OCI-LY3 (cell line): ENCODE results near the gene MSI2.
A peak's percentile ranks its signal among the peaks of the same experiment; 100 is the strongest.

Experiments
- H2AFZ ChIP-seq: fragments of 200-600, 300-600 bp; shearing (Covaris generic); 2 replicates; pipeline ENCODE4 v1.6.0; 2014; ENCODE audit warnings: antibody characterized with exemption, low read depth, low read length
- H3K27ac ChIP-seq: fragments of 200-600, 300-600 bp; sonication (generic); 2 replicates; pipeline ENCODE4 v1.5.1; 2014; ENCODE audit warnings: mild to moderate bottlenecking, low read length, moderate library complexity, mixed read lengths
- H3K27me3 ChIP-seq: fragments of 200-600, 300-600 bp; sonication (generic); 2 replicates; pipeline ENCODE4 v1.6.1; 2014; ENCODE audit warnings: low read depth, low read length, mixed read lengths
- H3K36me3 ChIP-seq: fragments of 200-600, 300-600 bp; sonication (generic); replicated peaks from 2 replicates; pipeline ENCODE3; 2014; ENCODE audit warnings: low read depth, low read length, mixed read lengths
- H3K4me1 ChIP-seq: fragments of 300-600, 200-600 bp; sonication (generic); 2 replicates; pipeline ENCODE4 v1.6.1; 2014; ENCODE audit warnings: low read length, mixed read lengths
- H3K4me2 ChIP-seq: fragments of 200-600, 300-600 bp; sonication (generic); 2 replicates; pipeline ENCODE4 v1.6.1; 2014; ENCODE audit warnings: low read length, mixed read lengths
- H3K4me3 ChIP-seq: fragments of 300-600, 200-600 bp; sonication (generic); 2 replicates; pipeline ENCODE4 v1.5.1; 2014; ENCODE audit warnings: antibody characterized with exemption, mild to moderate bottlenecking, low read length, moderate library complexity
- H3K79me2 ChIP-seq: fragments of 300-600, 200-600 bp; shearing (Covaris generic); 2 replicates; pipeline ENCODE4 v1.6.1; 2014; ENCODE audit warnings: mild to moderate bottlenecking, low read length, mixed read lengths
- H3K9ac ChIP-seq: fragments of 300-600, 200-600 bp; shearing (Covaris generic); 2 replicates; pipeline ENCODE4 v1.6.0; 2014; ENCODE audit warnings: mild to moderate bottlenecking, low read length, moderate library complexity
- H3K9me3 ChIP-seq: fragments of 200-600, 300-600 bp; shearing (Covaris generic); 2 replicates; pipeline ENCODE4 v1.6.1; 2014; ENCODE audit warnings: low read length, mixed read lengths; ENCODE audit not compliant: insufficient read depth
- H4K20me1 ChIP-seq: fragments of 200-600, 300-600 bp; sonication (generic); 2 replicates; pipeline ENCODE4 v1.6.1; 2016; ENCODE audit warnings: low read length, mixed read lengths; ENCODE audit not compliant: insufficient read depth
- EZH2phosphoT487 ChIP-seq: fragments of 200-600 bp; shearing (Covaris generic); IDR thresholded peaks from 2 replicates; pipeline ENCODE4 v1.6.1; 2018; ENCODE audit warnings: antibody characterized with exemption, mixed run types, low read depth
- TF ChIP-seq, protein P1 (sequence below): fragments of 200-600, 300-600 bp; sonication (generic); IDR thresholded peaks from 2 replicates; pipeline ENCODE4 v1.5.1; 2014; ENCODE audit warnings: antibody characterized with exemption, low read length, low read depth

The MSI2 gene

DNA sequence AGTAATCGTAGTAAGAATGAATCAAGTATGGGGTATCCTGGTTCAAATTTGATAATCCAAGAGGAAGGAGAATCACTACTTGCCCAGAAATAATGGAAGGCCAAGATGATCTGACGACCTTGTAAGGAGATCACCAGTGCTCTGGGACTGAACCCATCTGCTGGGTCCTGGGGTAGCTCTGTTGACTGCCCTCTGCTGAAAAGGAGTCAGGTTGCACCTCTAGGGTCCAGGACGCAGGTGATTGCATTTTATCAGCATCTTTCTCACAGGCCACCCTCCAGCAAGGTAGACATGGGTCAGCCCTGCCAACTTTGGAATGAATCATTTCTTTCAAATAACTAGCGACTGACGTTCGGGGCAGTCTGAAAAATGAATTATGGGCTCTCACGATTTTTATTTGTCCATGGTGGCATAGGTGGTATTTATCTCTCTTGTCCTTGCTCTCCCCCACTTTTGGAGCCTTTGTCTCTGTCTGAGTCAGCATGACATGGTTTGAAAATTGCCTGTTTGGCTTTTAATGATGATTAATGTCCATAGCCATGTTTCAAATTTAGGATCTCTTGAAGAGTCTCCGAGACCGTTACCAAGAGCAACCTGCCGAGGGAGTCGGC, 163.7 kb downstream of the MSI2 start:
- Histone ChIP-seq H3K27ac (no peak overlapping the region), H3K4me1 (peaks cover 21% of the 10 kb centered on the region), H3K4me3 (no peak overlapping the region), H4K20me1 (peaks cover 11% of the 10 kb centered on the region), H3K36me3 (peaks cover 3% of the 10 kb centered on the region), H3K79me2 (peaks cover 9% of the 10 kb centered on the region; the same call in 1 of the 2 replicates), H3K4me2 (no peak overlapping the region), H2AFZ (no peak overlapping the region), H3K27me3 (no peaks in the 10 kb centered on the region), H3K9me3 (no peaks in the 10 kb centered on the region), H3K9ac (no peak overlapping the region)
- no peak for TF ChIP-seq EZH2phosphoT487
- TF ChIP-seq, protein P1, sequence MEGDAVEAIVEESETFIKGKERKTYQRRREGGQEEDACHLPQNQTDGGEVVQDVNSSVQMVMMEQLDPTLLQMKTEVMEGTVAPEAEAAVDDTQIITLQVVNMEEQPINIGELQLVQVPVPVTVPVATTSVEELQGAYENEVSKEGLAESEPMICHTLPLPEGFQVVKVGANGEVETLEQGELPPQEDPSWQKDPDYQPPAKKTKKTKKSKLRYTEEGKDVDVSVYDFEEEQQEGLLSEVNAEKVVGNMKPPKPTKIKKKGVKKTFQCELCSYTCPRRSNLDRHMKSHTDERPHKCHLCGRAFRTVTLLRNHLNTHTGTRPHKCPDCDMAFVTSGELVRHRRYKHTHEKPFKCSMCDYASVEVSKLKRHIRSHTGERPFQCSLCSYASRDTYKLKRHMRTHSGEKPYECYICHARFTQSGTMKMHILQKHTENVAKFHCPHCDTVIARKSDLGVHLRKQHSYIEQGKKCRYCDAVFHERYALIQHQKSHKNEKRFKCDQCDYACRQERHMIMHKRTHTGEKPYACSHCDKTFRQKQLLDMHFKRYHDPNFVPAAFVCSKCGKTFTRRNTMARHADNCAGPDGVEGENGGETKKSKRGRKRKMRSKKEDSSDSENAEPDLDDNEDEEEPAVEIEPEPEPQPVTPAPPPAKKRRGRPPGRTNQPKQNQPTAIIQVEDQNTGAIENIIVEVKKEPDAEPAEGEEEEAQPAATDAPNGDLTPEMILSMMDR = no peak

DNA sequence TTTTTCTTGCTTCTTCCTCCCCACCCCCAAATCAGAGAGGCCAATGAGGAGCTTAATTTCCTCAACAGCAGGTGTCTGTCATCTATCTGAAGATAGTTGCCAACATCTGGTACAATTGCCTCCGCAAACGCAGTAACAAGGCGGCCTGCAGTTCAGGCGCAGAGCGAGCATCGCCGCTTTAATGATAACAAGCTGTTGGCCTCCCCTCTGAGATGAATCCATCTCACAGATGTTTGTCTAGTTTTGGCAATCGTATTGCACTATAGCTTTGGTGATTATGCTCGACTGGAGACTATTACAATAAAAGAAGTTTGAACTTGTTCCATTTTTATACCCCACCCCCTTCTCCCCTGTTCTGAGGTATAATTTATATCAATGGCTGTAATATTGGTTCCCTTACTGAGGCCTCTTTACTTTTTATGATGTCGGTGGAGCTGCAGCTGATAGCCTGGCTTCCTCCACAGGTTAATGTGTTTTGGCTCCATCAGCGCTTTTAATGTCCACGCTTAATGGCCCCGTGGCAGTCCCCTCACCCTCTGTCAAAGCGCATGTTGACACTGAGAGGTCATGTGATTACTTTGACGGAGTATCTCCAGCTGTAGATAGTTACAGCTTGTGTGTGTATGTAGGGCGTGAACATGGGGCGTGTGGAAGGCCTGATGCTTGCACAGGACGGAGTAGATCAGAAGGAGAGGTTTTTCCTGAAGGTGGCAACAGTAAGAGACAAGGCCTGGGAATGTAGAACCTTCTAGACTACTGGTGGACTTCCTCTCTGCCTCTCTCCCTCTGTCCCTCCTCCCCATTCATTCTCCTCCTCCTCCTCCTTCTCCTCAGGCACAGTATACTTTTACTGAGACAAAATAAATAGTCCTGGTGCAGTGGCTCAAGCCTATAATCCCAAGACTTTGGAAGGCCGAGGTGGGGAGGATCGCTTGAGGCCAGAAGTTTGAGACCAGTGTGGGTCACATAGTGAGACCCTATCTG, 164.7 kb downstream of the MSI2 start:
- H3K4me2 ChIP-seq = no peak overlapping the region
- TF ChIP-seq, protein P1 = no peak
- no peak for TF ChIP-seq EZH2phosphoT487
- H3K4me3 ChIP-seq = no peak overlapping the region
- peaks cover 24% of the 10 kb centered on the region for H3K4me1 ChIP-seq
- no peak overlapping the region for H2AFZ ChIP-seq
- H3K9me3 ChIP-seq = no peaks in the 10 kb centered on the region
- peaks cover 2% of the 10 kb centered on the region for H3K36me3 ChIP-seq
- no peaks in the 10 kb centered on the region for H3K27me3 ChIP-seq
- peaks cover 9% of the 10 kb centered on the region; the same call in 1 of the 2 replicates for H3K79me2 ChIP-seq
- H3K9ac ChIP-seq = no peak overlapping the region
- peaks cover 6% of the 10 kb centered on the region; the same call in 1 of the 2 replicates for H4K20me1 ChIP-seq
- no peak overlapping the region for H3K27ac ChIP-seq

DNA sequence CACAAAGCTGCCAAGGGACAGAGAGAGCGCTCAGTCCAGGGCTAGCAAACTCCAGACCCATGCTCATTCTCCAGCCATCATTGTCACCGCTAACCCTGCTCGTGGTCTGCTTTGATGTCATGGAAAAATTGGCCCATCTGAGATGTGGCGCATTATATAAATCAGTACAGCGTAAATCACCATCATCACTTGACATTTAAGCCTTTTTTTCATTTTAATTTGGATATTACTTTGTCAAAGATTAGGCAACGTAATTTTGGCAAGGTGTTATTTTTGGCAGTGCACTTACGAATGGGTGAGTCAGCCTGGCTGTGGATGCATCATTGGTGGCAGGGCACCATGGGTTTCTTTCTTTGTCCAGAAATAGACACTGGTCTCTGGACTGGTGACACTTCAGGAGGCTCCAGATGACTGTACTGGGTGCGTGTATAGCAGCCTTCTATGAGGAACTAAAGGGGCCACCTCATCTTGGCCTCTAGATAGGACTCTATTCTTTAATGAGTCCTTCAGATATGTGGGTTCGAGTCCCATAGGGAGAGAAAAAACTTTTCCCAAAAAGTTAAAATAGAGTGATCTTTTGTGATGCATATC, 166.3 kb downstream of the MSI2 start:
- peaks cover 12% of the 10 kb centered on the region for H3K79me2 ChIP-seq
- H3K9ac ChIP-seq = no peak overlapping the region

More for the DNA sequence above, 166.3 kb downstream of the MSI2 start:
- peaks cover 28% of the 10 kb centered on the region for H3K4me1 ChIP-seq
- H4K20me1 ChIP-seq = no peaks in the 10 kb centered on the region
- peak overlapping the region; percentile 29 for H3K4me2 ChIP-seq
- TF ChIP-seq, protein P1 = no peak
- TF ChIP-seq EZH2phosphoT487 = no peak
- H3K4me3 ChIP-seq = no peak overlapping the region
- no peak overlapping the region for H3K27ac ChIP-seq
- no peaks in the 10 kb centered on the region for H3K9me3 ChIP-seq
- H3K27me3 ChIP-seq = no peaks in the 10 kb centered on the region
- H3K36me3 ChIP-seq = no peaks in the 10 kb centered on the region
- H2AFZ ChIP-seq = no peak overlapping the region
